H9 (cell line): ENCODE results near the gene ODR4. TPM values are rescaled to one million over a fixed set of nuclear protein-coding genes. Genes with fewer than 3 reads are reported as not detected.

Experiments
- DNase-seq: peaks from one replicate; pipeline ENCODE4 v3.0.0-alpha.2; 2017
- H2AFZ ChIP-seq: one replicate; pipeline ENCODE4 v1.6.1; 2013; ENCODE audit warnings: mild to moderate bottlenecking, low read length, control low read depth, moderate library complexity
- H2AK5ac ChIP-seq: 2 replicates; pipeline ENCODE4 v1.6.1; 2013; ENCODE audit warnings: low read length, control low read depth, mixed read lengths; ENCODE audit not compliant: insufficient read length
- H2BK120ac ChIP-seq: one replicate; pipeline ENCODE4 v1.6.1; 2013; ENCODE audit warnings: low read depth, mild to moderate bottlenecking, low read length, control low read depth, inconsistent platforms; ENCODE audit not compliant: poor library complexity, severe bottlenecking
- H2BK12ac ChIP-seq: 2 replicates; pipeline ENCODE4 v1.6.1; 2013; ENCODE audit warnings: low read length, control low read depth, mixed read lengths, low read depth; ENCODE audit not compliant: insufficient read length
- H2BK15ac ChIP-seq: 2 replicates; pipeline ENCODE4 v1.6.1; 2013; ENCODE audit warnings: low read depth, low read length, control low read depth
- H2BK20ac ChIP-seq: one replicate; pipeline ENCODE4 v1.6.1; 2013; ENCODE audit warnings: low read depth, mild to moderate bottlenecking, low read length, control low read depth, inconsistent platforms; ENCODE audit not compliant: poor library complexity, severe bottlenecking
- H2BK5ac ChIP-seq: 2 replicates; pipeline ENCODE4 v1.6.1; 2013; ENCODE audit warnings: low read length, control low read depth, mixed read lengths; ENCODE audit not compliant: insufficient read length
- H3K14ac ChIP-seq: 2 replicates; pipeline ENCODE4 v1.6.1; 2013; ENCODE audit warnings: low read length, control low read depth; ENCODE audit not compliant: insufficient read depth
- H3K18ac ChIP-seq: 2 replicates; pipeline ENCODE4 v1.6.1; 2013; ENCODE audit warnings: low read depth, mild to moderate bottlenecking, mixed read lengths, low read length, control low read depth; ENCODE audit not compliant: insufficient read length
- H3K23ac ChIP-seq: 2 replicates; pipeline ENCODE4 v1.6.1; 2013; ENCODE audit warnings: low read length, control low read depth, mixed read lengths, low read depth; ENCODE audit not compliant: insufficient read length
- H3K23me2 ChIP-seq: 2 replicates; pipeline ENCODE4 v1.6.1; 2013; ENCODE audit warnings: low read depth, mild to moderate bottlenecking, mixed read lengths, low read length, control low read depth; ENCODE audit not compliant: insufficient read length, poor library complexity, severe bottlenecking
- H3K27ac ChIP-seq: 2 replicates; pipeline ENCODE4 v1.5.1; 2013; ENCODE audit warnings: low read length, control low read depth, mixed read lengths, low read depth; ENCODE audit not compliant: insufficient read length
- H3K27me3 ChIP-seq: 2 replicates; pipeline ENCODE4 v1.6.1; 2013; ENCODE audit warnings: low read length, control low read depth, inconsistent platforms; ENCODE audit not compliant: insufficient read depth
- H3K4ac ChIP-seq: 2 replicates; pipeline ENCODE4 v1.6.1; 2013; ENCODE audit warnings: low read depth, mild to moderate bottlenecking, control low read depth, inconsistent platforms, low read length, moderate library complexity
- H3K4me1 ChIP-seq: 2 replicates; pipeline ENCODE4 v1.6.1; 2013; ENCODE audit warnings: low read length, control low read depth, inconsistent platforms; ENCODE audit not compliant: insufficient read depth
- H3K4me2 ChIP-seq: 2 replicates; pipeline ENCODE4 v1.6.1; 2013; ENCODE audit warnings: low read length, control low read depth, mixed read lengths; ENCODE audit not compliant: insufficient read length, insufficient read depth
- H3K56ac ChIP-seq: 2 replicates; pipeline ENCODE4 v1.6.1; 2013; ENCODE audit warnings: low read depth, mild to moderate bottlenecking, mixed read lengths, low read length, control low read depth; ENCODE audit not compliant: insufficient read length
- H3K79me1 ChIP-seq: 2 replicates; pipeline ENCODE4 v1.6.1; 2013; ENCODE audit warnings: low read depth, mild to moderate bottlenecking, moderate library complexity, low read length, control low read depth, inconsistent platforms; ENCODE audit not compliant: insufficient read depth, poor library complexity, severe bottlenecking
- H3K79me2 ChIP-seq: 2 replicates; pipeline ENCODE4 v1.6.1; 2013; ENCODE audit warnings: low read length, control low read depth, inconsistent platforms; ENCODE audit not compliant: insufficient read depth
- H3K9ac ChIP-seq: 2 replicates; pipeline ENCODE4 v1.6.1; 2013; ENCODE audit warnings: low read length, control low read depth, mixed read lengths; ENCODE audit not compliant: insufficient read length; ENCODE audit errors: extremely low read depth
- H3K9me3 ChIP-seq: one replicate; pipeline ENCODE4 v1.6.1; 2013; ENCODE audit warnings: low read depth, low read length, inconsistent platforms; ENCODE audit not compliant: control insufficient read depth
- H3T11ph ChIP-seq: one replicate; pipeline ENCODE4 v1.6.1; 2013; ENCODE audit warnings: mild to moderate bottlenecking, low read length, control low read depth, inconsistent platforms
- H4K20me1 ChIP-seq: one replicate; pipeline ENCODE4 v1.6.1; 2013; ENCODE audit not compliant: control insufficient read depth, insufficient read length, insufficient read depth
- H4K5ac ChIP-seq: 2 replicates; pipeline ENCODE4 v1.6.1; 2013; ENCODE audit warnings: low read depth, mild to moderate bottlenecking, mixed read lengths, low read length, control low read depth; ENCODE audit not compliant: insufficient read length
- H4K8ac ChIP-seq: replicated peaks from 2 replicates; pipeline ENCODE4 v1.6.1; 2013; ENCODE audit warnings: low read length, control low read depth, mixed read lengths, low read depth; ENCODE audit not compliant: insufficient read length
- H4K91ac ChIP-seq: 2 replicates; pipeline ENCODE4 v1.6.1; 2013; ENCODE audit warnings: low read depth, mild to moderate bottlenecking, moderate library complexity, mixed read lengths, low read length, control low read depth; ENCODE audit not compliant: insufficient read length
- H3K27ac Mint-ChIP-seq, 3 experiments: 2 replicates in 2 of 3; 3 replicates in 1 of 3; pipeline ENCODE4 v1.8.0; 2020 to 2021; ENCODE audit warnings: mixed read lengths in 3 of 3, mild to moderate bottlenecking in 1 of 3, moderate library complexity in 1 of 3
- H3K27me3 Mint-ChIP-seq: 2 replicates; pipeline ENCODE4 v1.8.0; 2021; ENCODE audit warnings: low read depth, mild to moderate bottlenecking, moderate library complexity, mixed read lengths
- H3K36me3 Mint-ChIP-seq, 3 experiments: 2 replicates in 2 of 3; 3 replicates in 1 of 3; pipeline ENCODE4 v1.8.0; 2020 to 2021; ENCODE audit warnings: low read depth in 3 of 3, mixed read lengths in 3 of 3; ENCODE audit not compliant: insufficient read depth in 1 of 3
- H3K4me1 Mint-ChIP-seq, 2 experiments: 2 replicates each; pipeline ENCODE4 v1.8.0; 2020; ENCODE audit warnings: mixed read lengths in 2 of 2
- H3K4me3 Mint-ChIP-seq, 2 experiments: 2 replicates in 1 of 2; 3 replicates in 1 of 2; pipeline ENCODE4 v1.8.0; 2020 to 2021; ENCODE audit warnings: mild to moderate bottlenecking in 2 of 2, mixed read lengths in 2 of 2, moderate library complexity in 1 of 2
- H3K9me3 Mint-ChIP-seq, 2 experiments: 2 replicates in 1 of 2; 3 replicates in 1 of 2; pipeline ENCODE4 v1.8.0; 2020; ENCODE audit warnings: mild to moderate bottlenecking in 2 of 2, mixed read lengths in 2 of 2, moderate library complexity in 1 of 2
- WGBS: extraction: QIAGEN DNeasy Blood & Tissue Kit; methylation state at CpG from one replicate; pipeline ENCODE4 v1.1.7; 2013; ENCODE audit warnings: missing lambda C conversion rate, low lambda C conversion rate, mixed read lengths; ENCODE audit not compliant: insufficient read length; ENCODE audit errors: extremely low coverage; 5-methylcytosine and 5-hydroxymethylcytosine counted together
- total RNA-seq: library from RNA; stranded (reverse); gene quantifications from 2 replicates; pipeline ENCODE4 v1.2.1, GENCODE V29; 2021
- TF ChIP-seq, protein P1 (sequence below): fragments of 200-600 bp; sonication (generic); conservative IDR thresholded peaks from 3 replicates; pipeline ENCODE4 v1.8.0; 2021; ENCODE audit warnings: antibody characterized with exemption, mild to moderate bottlenecking

The ODR4 gene
- total RNA-seq, 1 experiment from 2014 or later: 17.1 TPM

DNA sequence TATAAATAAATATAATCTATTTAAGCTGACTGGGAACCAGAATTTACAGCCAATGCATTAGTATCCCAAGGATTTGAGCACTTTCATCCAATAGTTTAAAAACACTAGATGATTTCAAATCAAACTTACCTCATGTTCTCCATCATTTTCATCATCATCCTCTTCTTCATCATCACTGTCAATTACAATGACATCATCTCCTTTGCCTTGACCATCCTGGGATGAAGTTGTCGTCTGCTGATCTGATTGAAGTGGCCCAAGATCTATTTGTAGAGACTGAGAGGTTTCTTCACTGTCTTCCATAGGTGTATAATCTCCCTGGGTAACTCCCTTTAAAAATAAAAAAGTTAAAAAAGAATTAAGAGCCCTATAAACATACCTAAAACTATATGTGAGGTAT, 48.3 kb upstream of the ODR4 start:
- Histone ChIP-seq H3K14ac (no peak overlapping the region), H2BK20ac (no peak overlapping the region), H3K9ac (no peak overlapping the region), H3K18ac (no peak overlapping the region), H3K23me2 (no peaks in the 10 kb centered on the region), H2BK15ac (no peak overlapping the region), H4K5ac (no peak overlapping the region), H2BK5ac (no peak overlapping the region), H2BK12ac (no peak overlapping the region), H2BK120ac (no peak overlapping the region), H4K91ac (no peak overlapping the region), H3K79me1 (no peaks in the 10 kb centered on the region), H3T11ph (no peak overlapping the region), H3K4me1 (no peaks in the 10 kb centered on the region), H3K56ac (no peak overlapping the region), H3K79me2 (no peaks in the 10 kb centered on the region), H3K9me3 (no peaks in the 10 kb centered on the region), H3K27ac (no peak overlapping the region), H3K23ac (no peak overlapping the region), H3K27me3 (no peaks in the 10 kb centered on the region), H4K8ac (no peak overlapping the region), H3K4ac (no peak overlapping the region), H2AFZ (no peak overlapping the region), H2AK5ac (no peak overlapping the region), H3K4me2 (no peak overlapping the region), H4K20me1 (no peaks in the 10 kb centered on the region)
- Mint-ChIP-seq H3K4me1 (peaks cover 4 to 9% of the 10 kb centered on the region in 2 experiments; a peak in 3 of 4 replicates), H3K36me3 (peaks cover 25 to 61% (median 61%) of the 10 kb centered on the region in 3 experiments; a peak in 6 of 7 replicates), H3K27me3 (no peaks in the 10 kb centered on the region), H3K9me3 (no peaks in the 10 kb centered on the region), H3K4me3 (no peak overlapping the region), H3K27ac (no peak overlapping the region)
- DNase-seq: no peak
- TF ChIP-seq, protein P1, sequence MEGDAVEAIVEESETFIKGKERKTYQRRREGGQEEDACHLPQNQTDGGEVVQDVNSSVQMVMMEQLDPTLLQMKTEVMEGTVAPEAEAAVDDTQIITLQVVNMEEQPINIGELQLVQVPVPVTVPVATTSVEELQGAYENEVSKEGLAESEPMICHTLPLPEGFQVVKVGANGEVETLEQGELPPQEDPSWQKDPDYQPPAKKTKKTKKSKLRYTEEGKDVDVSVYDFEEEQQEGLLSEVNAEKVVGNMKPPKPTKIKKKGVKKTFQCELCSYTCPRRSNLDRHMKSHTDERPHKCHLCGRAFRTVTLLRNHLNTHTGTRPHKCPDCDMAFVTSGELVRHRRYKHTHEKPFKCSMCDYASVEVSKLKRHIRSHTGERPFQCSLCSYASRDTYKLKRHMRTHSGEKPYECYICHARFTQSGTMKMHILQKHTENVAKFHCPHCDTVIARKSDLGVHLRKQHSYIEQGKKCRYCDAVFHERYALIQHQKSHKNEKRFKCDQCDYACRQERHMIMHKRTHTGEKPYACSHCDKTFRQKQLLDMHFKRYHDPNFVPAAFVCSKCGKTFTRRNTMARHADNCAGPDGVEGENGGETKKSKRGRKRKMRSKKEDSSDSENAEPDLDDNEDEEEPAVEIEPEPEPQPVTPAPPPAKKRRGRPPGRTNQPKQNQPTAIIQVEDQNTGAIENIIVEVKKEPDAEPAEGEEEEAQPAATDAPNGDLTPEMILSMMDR: no peak
- no CpG with 5 or more reads among the region's 1 CpG for WGBS
